GM23338 (cell line): ENCODE data around the gene CFAP300. TPM values are rescaled to one million over a fixed set of nuclear protein-coding genes. Genes with fewer than 3 reads are reported as not detected.
A peak's percentile ranks its signal among the peaks of the same experiment; 100 is the strongest.

Experiments
- ATAC-seq: fragments of 200-7000 bp; cut with Tn5 transposase; 3 replicates; pipeline ENCODE4 v1.9.1; 2020
- DNase-seq: peaks from one replicate; pipeline ENCODE4 v3.0.0-alpha.2; 2015; ENCODE audit warnings: low spot score
- H2AFZ ChIP-seq: fragments of 200-600 bp; sonication (generic); 2 replicates; pipeline ENCODE4 v1.8.0; 2016; ENCODE audit warnings: antibody characterized with exemption, mild to moderate bottlenecking, moderate library complexity
- H3F3A ChIP-seq: fragments of 200-600 bp; sonication (generic); replicated peaks from 2 replicates; pipeline ENCODE4 v1.8.0; 2017; ENCODE audit warnings: antibody characterized with exemption, mixed run types, low read depth
- H3K27ac ChIP-seq: fragments of 200-600 bp; sonication (generic); 2 replicates; pipeline ENCODE4 v1.6.1; 2016; ENCODE audit warnings: low read depth
- H3K27me3 ChIP-seq: fragments of 200-600 bp; sonication (generic); 2 replicates; pipeline ENCODE4 v1.8.0; 2016; ENCODE audit warnings: mild to moderate bottlenecking, mixed run types, moderate library complexity; ENCODE audit not compliant: insufficient read depth
- H3K36me3 ChIP-seq: fragments of 200-600 bp; sonication (generic); 2 replicates; pipeline ENCODE4 v1.8.0; 2016; ENCODE audit warnings: mild to moderate bottlenecking; ENCODE audit not compliant: insufficient read depth
- H3K4me1 ChIP-seq: fragments of 200-600 bp; sonication (generic); 2 replicates; pipeline ENCODE4 v1.8.0; 2016; ENCODE audit warnings: mild to moderate bottlenecking, moderate library complexity; ENCODE audit not compliant: insufficient read depth
- H3K4me2 ChIP-seq: fragments of 200-600 bp; sonication (generic); 2 replicates; pipeline ENCODE4 v1.7.1; 2017; ENCODE audit warnings: mixed run types
- H3K4me3 ChIP-seq: fragments of 200-600 bp; sonication (generic); 2 replicates; pipeline ENCODE4 v1.6.1; 2016; ENCODE audit warnings: mixed run types
- H3K79me2 ChIP-seq: fragments of 200-600 bp; sonication (generic); replicated peaks from 2 replicates; pipeline ENCODE4 v1.8.0; 2017; ENCODE audit warnings: mild to moderate bottlenecking; ENCODE audit not compliant: insufficient read depth
- H3K9me2 ChIP-seq: fragments of 200-600 bp; sonication (generic); 2 replicates; pipeline ENCODE4 v1.8.0; 2017; ENCODE audit not compliant: insufficient read depth
- H4K20me1 ChIP-seq: fragments of 200-600 bp; sonication (generic); replicated peaks from 2 replicates; pipeline ENCODE4 v1.8.0; 2017; ENCODE audit warnings: mild to moderate bottlenecking; ENCODE audit not compliant: insufficient read depth
- H3K27ac Mint-ChIP-seq: 2 replicates; pipeline ENCODE4 v1.8.0; 2020; ENCODE audit warnings: inconsistent platforms, mild to moderate bottlenecking, moderate library complexity, mixed read lengths
- H3K27me3 Mint-ChIP-seq: 3 replicates; pipeline ENCODE4 v1.8.0; 2022; ENCODE audit warnings: low read depth, mild to moderate bottlenecking, moderate library complexity, mixed read lengths, inconsistent platforms; ENCODE audit not compliant: insufficient read depth, poor library complexity
- H3K36me3 Mint-ChIP-seq: 3 replicates; pipeline ENCODE4 v1.8.0; 2021; ENCODE audit warnings: low read depth, mild to moderate bottlenecking, inconsistent platforms, moderate library complexity, mixed read lengths
- H3K4me1 Mint-ChIP-seq: 3 replicates; pipeline ENCODE4 v1.8.0; 2020; ENCODE audit warnings: mild to moderate bottlenecking, inconsistent platforms, mixed read lengths
- H3K4me3 Mint-ChIP-seq: 3 replicates; pipeline ENCODE4 v1.8.0; 2021; ENCODE audit warnings: moderate library complexity, mild to moderate bottlenecking, inconsistent platforms, mixed read lengths
- H3K9me3 Mint-ChIP-seq: 3 replicates; pipeline ENCODE4 v1.8.0; 2020; ENCODE audit warnings: moderate library complexity, mild to moderate bottlenecking, inconsistent platforms, mixed read lengths
- CREB1 ChIP-seq: fragments of 250-450 bp; sonication (Bioruptor Pico); IDR thresholded peaks from 2 replicates; pipeline ENCODE4 v1.5.0; 2020; ENCODE audit warnings: low read depth, mild to moderate bottlenecking, moderate library complexity
- CTCF ChIP-seq, 2 experiments: fragments of 200-600 bp in 1 of 2; sonication (generic) in 1 of 2; conservative IDR thresholded peaks; 2 replicates each; pipeline versions ENCODE4 v1.5.1 to v1.6.1; 2016 to 2017; ENCODE audit warnings: antibody characterized with exemption in 2 of 2, low read depth in 2 of 2, mild to moderate bottlenecking in 2 of 2, moderate library complexity in 1 of 2
- ETS1 ChIP-seq: IDR thresholded peaks from 2 replicates; pipeline ENCODE4 v1.6.1; 2016; ENCODE audit warnings: antibody characterized with exemption
- EZH2 ChIP-seq: fragments of 200-600 bp; sonication (generic); IDR thresholded peaks from one replicate; pipeline ENCODE4 v1.8.0; 2017; ENCODE audit warnings: antibody characterized with exemption, mild to moderate bottlenecking, low read depth; ENCODE audit not compliant: unreplicated experiment
- EZH2phosphoT487 ChIP-seq: fragments of 200-600 bp; sonication (generic); IDR thresholded peaks from one replicate; pipeline ENCODE4 v1.8.1; 2018; ENCODE audit warnings: antibody characterized with exemption; ENCODE audit not compliant: unreplicated experiment
- NANOG ChIP-seq: IDR thresholded peaks from 2 replicates; pipeline ENCODE4 v1.6.1; 2016; ENCODE audit warnings: antibody characterized with exemption, borderline replicate concordance
- POLR2AphosphoS5 ChIP-seq: IDR thresholded peaks from 2 replicates; pipeline ENCODE4 v1.6.1; 2016; ENCODE audit warnings: antibody characterized with exemption, low read depth
- STAT1 ChIP-seq: IDR thresholded peaks from one replicate; pipeline ENCODE4 v1.6.1; 2016; ENCODE audit warnings: antibody characterized with exemption; ENCODE audit not compliant: unreplicated experiment
- ZNF114 ChIP-seq: fragments of 250-450 bp; sonication (Bioruptor Pico); IDR thresholded peaks from 2 replicates; pipeline ENCODE4 v1.5.0; 2020; ENCODE audit warnings: mild to moderate bottlenecking, moderate library complexity
- ZNF331 ChIP-seq: fragments of 250-450 bp; sonication (Bioruptor Pico); IDR thresholded peaks from 2 replicates; pipeline ENCODE4 v1.5.0; 2020; ENCODE audit warnings: low read depth, mild to moderate bottlenecking, moderate library complexity
- polyA plus RNA-seq: library from polyadenylated mRNA; unstranded; fragments of >200 nt; fragmentation: Nextera tagmentation; extraction: Ambion mirVana; gene quantifications from 2 replicates; pipeline ENCODE4 v1.2.1, GENCODE V29; 2016
- total RNA-seq: library from RNA; depleted of rRNA; stranded (reverse); fragments of >200 nt; shearing (Covaris generic); gene quantifications from 2 replicates; pipeline ENCODE4 v1.2.3, GENCODE V29; 2014
- TF ChIP-seq, protein P1 (sequence below): IDR thresholded peaks from one replicate; pipeline ENCODE4 v1.6.1; 2018; ENCODE audit warnings: antibody characterized with exemption; ENCODE audit not compliant: unreplicated experiment

Gene CFAP300
- total and polyA plus RNA-seq, 2 experiments from 2014 or later = 1.4 to 6.0 TPM

DNA sequence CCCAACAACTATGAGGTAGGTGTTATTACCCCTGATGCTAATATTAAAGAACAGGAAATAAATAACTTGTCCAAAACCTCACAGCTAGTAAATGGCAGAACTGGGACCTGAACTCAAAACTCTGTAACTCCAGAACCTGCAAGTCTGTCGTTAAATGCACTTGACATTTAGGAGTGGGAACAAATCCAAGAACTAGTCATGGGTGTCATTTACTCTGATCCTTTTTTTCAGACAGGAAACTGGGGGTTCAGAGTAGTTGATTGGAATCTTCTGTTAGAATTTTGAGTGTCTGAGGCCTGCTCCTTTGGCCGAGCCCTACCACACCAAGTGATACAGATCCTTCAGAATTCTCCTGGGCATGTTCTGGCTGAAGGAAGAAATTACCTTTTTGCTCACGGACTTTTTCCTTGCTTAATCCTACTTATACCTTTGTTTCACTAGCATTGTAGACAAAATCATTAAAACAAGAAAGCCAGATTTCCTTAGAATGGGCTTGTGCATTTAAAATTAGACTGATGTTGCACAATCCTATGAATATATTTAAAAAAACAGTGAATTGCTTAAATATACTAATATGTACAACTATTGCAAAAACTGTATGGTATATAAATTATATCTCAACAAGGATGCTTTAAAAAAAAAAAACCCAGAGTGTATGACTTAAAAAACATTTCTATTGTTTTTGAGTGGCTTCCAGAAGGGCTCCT is 61.6 kb downstream of the CFAP300 start:
- Mint-ChIP-seq H3K4me1 (peaks cover 15% of the 10 kb centered on the region), H3K4me3 (peak overlapping the region; percentile 97), H3K27me3 (peaks cover 11% of the 10 kb centered on the region), H3K27ac (no peak overlapping the region), H3K9me3 (peaks cover 5% of the 10 kb centered on the region; the same call in 2 of the 3 replicates), H3K36me3 (no peaks in the 10 kb centered on the region)
- TF ChIP-seq EZH2 = no peak
- no peak for TF ChIP-seq ZNF114
- TF ChIP-seq CTCF (conservative IDR thresholded peaks at IDR 0.05; ENCODE audit: low read depth in 2 of 2) = no peak
- TF ChIP-seq ZNF331 = no peak
- TF ChIP-seq POLR2AphosphoS5 = no peak
- ATAC-seq (no peak), DNase-seq (no peak)
- Histone ChIP-seq H3K27me3 (peaks cover 10% of the 10 kb centered on the region; the same call in 1 of the 2 replicates), H3K4me2 (peak overlapping the region; percentile 90), H2AFZ (no peak overlapping the region), H3K79me2 (peaks cover 22% of the 10 kb centered on the region), H3K36me3 (no peaks in the 10 kb centered on the region), H3K4me1 (peaks cover 19% of the 10 kb centered on the region), H3K4me3 (peak overlapping the region; percentile 81), H4K20me1 (no peaks in the 10 kb centered on the region), H3K27ac (no peak overlapping the region), H3K9me2 (no peaks in the 10 kb centered on the region), H3F3A (peaks cover 6% of the 10 kb centered on the region)

- Histone ChIP-seq H3K4me1 (peaks cover 31% of the 10 kb centered on the region), H3K9me2 (no peaks in the 10 kb centered on the region), H4K20me1 (no peaks in the 10 kb centered on the region), H3K4me2 (peak within 1 kb of the TSS; percentile 90), H3K4me3 (peak within 1 kb of the TSS; percentile 81), H3K36me3 (no peaks in the 10 kb centered on the region), H3K27ac (peak within 1 kb of the TSS; percentile 100), H3K79me2 (peaks cover 35% of the 10 kb centered on the region), H3F3A (peaks cover 6% of the 10 kb centered on the region), H3K27me3 (peaks cover 10% of the 10 kb centered on the region; the same call in 1 of the 2 replicates), H2AFZ (0 out of 2 replicates have a peak within 1 kb of the TSS, but pooled peaks have one; percentile 84)
- ATAC-seq (peak; percentile 69), DNase-seq (peak; percentile 95)
- H3K4me3 Mint-ChIP-seq = peak within 1 kb of the TSS; percentile 97
- TF ChIP-seq NANOG = no peak
- TF ChIP-seq ZNF331 = no peak
- TF ChIP-seq POLR2AphosphoS5 = peak; percentile 36
- no peak for TF ChIP-seq STAT1
- no peak for TF ChIP-seq EZH2phosphoT487
- TF ChIP-seq, protein P1, sequence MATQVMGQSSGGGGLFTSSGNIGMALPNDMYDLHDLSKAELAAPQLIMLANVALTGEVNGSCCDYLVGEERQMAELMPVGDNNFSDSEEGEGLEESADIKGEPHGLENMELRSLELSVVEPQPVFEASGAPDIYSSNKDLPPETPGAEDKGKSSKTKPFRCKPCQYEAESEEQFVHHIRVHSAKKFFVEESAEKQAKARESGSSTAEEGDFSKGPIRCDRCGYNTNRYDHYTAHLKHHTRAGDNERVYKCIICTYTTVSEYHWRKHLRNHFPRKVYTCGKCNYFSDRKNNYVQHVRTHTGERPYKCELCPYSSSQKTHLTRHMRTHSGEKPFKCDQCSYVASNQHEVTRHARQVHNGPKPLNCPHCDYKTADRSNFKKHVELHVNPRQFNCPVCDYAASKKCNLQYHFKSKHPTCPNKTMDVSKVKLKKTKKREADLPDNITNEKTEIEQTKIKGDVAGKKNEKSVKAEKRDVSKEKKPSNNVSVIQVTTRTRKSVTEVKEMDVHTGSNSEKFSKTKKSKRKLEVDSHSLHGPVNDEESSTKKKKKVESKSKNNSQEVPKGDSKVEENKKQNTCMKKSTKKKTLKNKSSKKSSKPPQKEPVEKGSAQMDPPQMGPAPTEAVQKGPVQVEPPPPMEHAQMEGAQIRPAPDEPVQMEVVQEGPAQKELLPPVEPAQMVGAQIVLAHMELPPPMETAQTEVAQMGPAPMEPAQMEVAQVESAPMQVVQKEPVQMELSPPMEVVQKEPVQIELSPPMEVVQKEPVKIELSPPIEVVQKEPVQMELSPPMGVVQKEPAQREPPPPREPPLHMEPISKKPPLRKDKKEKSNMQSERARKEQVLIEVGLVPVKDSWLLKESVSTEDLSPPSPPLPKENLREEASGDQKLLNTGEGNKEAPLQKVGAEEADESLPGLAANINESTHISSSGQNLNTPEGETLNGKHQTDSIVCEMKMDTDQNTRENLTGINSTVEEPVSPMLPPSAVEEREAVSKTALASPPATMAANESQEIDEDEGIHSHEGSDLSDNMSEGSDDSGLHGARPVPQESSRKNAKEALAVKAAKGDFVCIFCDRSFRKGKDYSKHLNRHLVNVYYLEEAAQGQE = peak; percentile 10
- no peak for TF ChIP-seq CTCF (conservative IDR thresholded peaks at IDR 0.05; ENCODE audit: low read depth in 2 of 2)
- TF ChIP-seq CREB1 (CRISPR knock-in tag) = no peak
- no peak for TF ChIP-seq EZH2
- no peak for TF ChIP-seq ZNF114
- no peak; the same call in none of the 2 replicates for TF ChIP-seq ETS1
- H3K27ac Mint-ChIP-seq = peak within 1 kb of the TSS; percentile 100
- H3K9me3 Mint-ChIP-seq = peaks cover 5% of the 10 kb centered on the region; the same call in 2 of the 3 replicates
- H3K36me3 Mint-ChIP-seq = peaks cover 9% of the 10 kb centered on the region; the same call in 2 of the 3 replicates
- H3K4me1 Mint-ChIP-seq = peaks cover 26% of the 10 kb centered on the region
- H3K27me3 Mint-ChIP-seq = peaks cover 8% of the 10 kb centered on the region
These were observed 62.9 kb downstream of the CFAP300 start, which contains the start of gene YAP1 for GRCh38 chr11:102109896-102110760. TSS of gene YAP1 (plus strand) at chr11:102110447. CDS start at chr11:102110849, 402 bp downstream.
